ENCODE data around the gene CALML6.

Gene CALML6

DNA sequence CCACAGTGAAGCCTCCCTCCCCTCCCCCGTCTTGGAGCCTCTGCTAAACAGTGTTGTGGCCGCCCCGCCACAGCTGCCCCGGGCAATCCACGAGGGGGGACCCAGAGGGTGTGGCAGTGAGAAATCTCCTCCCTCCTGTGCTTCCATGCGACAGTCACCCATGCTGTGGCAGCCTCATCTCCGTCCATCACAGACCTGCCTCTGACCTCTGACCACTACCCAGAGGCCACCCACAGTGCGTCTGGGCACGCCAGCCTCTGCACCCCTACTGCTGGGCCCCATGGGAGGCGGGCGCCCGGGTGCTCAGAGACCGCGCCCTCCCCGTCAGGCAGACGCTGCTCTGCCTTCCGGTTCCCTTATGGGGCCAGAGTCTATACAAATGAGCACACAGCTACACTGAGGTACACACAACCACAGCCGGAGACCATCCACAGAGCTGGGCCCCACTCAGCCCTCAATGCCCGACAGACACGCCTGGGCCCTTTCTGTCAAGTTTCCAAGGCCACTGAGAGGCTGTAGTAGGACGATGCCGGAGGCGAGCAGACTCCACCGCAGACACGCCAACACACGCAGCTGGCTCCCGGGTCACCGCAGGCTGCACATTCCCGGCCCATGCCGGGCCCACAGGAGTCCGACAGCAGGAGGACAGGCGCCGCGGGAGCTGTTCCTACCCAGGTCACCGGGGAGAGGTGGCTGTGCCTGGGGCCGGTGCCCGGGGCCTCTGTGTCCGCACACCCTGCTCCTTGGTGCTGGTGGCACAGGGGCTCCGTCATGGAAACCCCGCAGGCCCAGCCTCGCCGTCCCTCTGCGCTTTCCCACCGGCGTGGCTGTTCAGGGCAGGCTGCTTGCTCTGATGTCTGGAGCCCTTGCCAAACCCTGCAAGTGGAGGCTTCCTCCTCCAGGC lies 27.9 kb downstream of the CALML6 start:
- no peak for DNase-seq (ENCODE audit: low read depth)

DNA sequence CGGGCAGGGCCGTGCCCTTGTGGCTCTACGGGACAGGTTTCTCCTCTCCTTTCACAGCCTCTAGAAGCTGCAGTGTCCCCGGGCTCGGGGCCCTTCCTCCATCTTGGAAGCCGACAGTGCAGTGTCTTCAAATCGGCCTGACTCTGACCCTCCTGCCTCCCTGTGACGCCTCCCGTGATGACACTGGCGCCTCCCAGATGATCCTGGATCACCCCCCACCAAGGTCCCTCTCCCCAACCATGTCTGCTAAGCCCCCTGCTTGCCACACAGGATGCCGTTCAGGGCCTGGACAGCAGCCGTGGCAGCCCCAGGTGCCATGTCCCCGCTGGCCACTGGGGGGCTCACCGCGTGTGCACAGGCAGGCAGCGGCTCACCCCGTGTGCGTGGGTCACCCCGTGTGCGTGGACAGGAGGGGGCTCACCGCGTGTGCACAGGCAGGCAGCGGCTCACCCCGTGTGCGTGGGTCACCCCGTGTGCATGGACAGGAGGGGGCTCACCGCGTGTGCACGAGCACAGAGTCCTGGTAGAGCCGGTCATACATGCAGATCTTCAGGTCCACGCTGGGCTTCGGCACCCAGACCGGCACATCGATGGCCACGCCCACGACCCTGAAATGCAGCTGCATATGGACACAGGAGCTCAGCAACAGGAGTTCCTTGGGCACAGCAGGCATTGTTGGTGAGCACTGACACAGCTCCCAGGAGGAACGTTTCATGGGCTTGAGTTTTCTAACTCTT lies 28.9 kb downstream of the CALML6 start:
- peak; percentile 5 for DNase-seq (ENCODE audit: low read depth)

DNA sequence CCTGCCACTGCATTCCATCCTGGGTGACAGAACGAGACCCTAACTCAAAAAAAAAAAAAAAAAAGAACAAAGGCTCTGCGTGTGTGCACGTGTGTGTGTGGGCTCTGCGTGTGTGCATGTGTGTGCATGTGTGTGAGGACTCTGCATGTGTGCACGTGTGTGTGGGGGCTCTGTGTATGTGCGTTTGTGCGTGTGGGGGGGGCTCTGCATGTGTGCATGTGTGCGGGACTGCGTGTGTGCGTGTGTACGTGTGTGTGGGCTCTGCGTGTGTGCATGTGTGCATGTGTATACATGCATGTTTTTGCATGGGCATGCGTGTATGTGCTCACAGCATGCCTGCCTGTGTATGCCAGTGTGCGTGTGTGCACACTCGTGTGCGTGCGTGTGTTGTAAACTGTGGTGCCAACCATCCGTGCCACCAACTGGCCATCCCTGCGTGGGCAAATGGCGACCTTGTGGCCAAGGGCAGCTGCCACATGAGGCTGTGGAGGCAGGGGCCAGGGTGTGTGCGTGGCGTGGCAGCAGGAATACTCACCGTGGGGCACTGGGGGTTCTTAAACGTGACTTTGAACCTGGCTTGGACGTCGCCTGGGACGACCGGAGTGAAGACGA lies 30.8 kb downstream of the CALML6 start:
- no peak for DNase-seq (ENCODE audit: low read depth)

DNA sequence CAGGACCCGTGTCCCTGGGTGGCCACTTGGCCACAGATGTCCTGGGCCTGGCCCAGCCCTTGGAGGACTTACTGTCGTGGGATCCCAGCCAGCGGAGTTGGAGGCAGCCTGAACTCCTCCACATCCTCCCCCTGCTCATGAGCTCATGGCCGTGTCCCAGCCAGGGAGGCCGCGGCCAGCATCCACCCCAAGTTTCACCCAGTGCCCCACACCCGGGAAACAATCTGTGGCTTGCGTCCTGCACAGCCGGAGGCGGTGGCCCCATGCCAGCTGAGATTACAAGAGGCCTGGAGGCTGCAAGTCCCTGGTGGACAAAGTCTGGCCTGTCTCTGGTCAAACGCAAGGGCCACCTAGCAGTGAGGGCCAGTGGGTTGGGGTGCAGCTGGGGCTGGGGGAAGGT lies 31.5 kb downstream of the CALML6 start:
- DNase-seq (ENCODE audit: low read depth) = no peak

DNA sequence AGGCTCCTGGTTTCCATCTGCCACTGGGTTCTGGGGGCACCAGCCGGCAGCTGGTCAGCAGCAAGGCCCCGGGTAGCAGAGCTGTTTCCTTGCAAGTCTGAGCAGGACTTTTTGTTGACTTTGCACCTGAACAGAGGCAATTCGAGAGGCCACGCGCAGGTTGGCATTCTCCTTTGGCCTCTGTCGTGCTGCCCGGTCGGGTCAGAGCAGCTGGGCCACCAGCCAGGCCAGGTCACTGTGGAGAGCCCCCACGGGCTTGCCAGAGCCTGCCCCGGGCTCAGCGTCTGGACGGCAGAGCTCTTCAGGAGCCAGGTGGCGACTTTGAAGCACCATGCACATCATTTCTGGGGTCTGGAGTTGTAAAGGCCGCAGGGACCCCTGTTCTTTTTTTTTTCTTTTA lies 32.4 kb downstream of the CALML6 start:
- DNase-seq (ENCODE audit: low read depth) = no peak

DNA sequence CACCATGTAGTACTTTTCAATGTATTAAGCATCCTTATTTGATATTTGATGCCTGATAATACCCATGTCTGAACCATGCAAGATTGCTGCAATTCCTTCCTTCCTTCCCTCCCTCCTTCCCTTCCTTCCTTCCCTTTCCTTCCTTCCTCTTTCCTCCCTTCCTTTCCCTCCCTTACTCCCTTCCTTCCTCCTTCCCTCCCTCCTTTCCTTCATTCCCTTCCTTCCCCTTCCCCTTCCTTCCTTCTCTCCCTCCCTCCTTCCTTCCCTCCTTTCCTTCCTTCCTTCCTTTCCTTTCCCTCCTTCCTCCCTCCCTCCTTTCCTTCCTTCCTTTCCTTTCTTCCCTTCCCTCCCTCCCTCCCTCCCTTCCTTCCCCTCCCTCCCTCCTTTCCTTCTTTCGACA lies 33.7 kb downstream of the CALML6 start:
- no peak for DNase-seq (ENCODE audit: low read depth)

DNA sequence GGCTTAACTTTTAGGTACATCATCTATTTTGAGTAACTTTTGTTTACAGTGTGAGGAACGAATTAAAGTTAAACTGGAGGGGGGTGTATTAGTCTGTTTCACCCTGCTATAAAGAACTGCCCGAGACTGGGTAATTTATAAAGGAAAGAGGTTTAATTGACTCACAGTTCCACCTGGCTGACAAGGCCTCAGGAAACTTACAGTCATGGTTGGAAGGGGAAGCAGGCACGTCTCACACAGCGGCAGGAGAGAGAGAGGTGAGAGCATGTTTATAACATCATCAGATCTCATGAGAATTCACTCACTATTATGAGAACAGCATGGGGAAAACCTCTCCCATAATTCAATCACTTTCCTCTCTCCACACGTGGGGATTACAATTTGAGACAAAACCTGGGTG lies 35.9 kb downstream of the CALML6 start:
- no peak for DNase-seq (ENCODE audit: low read depth)

DNA sequence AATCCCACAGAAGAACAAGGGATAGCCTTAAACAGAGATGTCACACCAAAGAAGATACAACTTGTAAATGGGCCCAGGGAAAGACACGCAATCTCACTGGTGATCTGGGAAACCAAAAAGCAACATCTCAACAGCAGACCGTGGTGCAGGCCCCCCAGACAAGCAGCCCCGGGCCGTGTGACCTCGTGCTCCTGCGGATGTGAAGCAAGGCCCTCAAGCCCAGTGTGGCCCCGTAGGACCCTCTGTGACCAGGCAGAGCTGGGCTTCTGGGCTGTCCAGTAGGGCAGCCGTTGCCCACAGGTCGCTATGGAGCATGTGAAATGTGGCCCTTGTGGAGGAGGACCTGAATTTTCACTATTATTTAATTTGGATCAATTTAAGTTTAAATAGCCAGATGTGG lies 39.0 kb downstream of the CALML6 start:
- no peak for DNase-seq (ENCODE audit: low read depth)

DNA sequence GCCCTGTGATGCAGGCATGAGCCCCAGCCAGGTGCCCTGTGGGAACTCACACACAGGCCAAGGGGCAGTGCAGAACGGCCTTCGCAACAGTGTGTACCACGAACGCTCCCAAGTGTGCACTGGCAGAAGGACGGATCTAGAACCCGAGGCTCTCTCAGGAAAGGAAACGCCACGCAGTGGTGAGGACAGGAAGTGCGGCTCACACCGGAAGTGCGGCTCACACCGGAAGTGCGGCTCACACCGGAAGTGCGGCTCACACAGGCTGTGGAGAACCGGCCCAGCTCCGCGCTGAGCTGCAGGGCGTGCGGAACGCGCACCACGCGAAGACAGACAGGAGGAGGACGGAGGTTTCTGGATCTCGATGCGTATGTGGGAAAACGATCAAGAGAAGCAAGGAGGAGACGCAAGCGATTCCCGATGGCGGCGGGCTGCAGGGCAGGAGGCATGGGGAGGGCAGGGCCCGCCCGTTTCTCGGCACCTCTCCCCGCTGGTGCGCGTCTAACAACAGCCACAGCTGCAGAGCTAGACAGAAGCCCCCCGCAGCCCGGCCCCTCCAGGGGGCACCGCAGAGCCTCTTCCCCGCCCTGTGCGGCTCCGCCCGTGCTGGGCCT lies 39.9 kb downstream of the CALML6 start:
- DNase-seq (ENCODE audit: low read depth) = no peak

DNA sequence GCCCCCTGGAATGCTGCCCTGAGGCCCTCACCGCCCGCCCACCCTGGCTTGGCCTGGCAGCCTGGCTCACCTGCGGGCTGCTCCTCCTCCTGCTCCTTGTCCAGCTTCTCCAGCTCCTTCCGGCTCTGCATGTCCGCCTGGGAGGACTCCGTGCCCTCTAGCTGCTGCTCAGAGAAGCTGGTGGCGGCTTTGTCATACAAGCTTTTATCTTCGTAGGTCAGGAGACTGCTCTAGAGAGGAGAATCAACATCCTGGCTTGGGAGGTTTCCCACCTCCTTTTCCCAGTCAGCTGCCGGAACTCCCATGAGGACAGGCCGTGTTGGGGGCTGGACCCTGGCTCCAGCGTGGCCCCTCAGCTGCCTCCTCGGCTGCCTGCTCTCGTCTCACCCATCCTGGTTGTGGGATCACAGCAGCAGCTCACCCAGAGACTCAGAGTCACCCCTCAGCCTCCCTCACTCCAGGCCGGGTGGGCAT lies 40.6 kb downstream of the CALML6 start:
- no peak for DNase-seq (ENCODE audit: low read depth)

DNA sequence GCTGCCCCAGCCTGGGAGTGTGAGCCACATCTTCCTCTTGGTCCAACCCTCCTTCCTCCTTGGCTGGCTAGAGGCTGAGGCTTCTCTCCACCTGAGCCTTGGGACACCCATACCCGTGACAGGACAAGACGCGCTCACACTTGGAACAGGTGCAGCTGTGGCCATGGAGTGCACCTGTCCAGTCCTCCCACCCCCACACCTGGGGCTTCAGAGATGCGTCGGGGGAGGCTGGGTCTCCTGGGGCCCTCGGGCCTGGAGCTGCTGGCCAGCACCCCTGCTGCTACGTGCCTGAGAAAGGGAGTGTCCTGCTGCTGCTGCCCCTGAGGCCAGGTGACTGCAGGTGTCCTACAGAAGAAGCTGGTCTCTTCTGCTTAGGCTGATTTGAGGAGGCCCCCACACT lies 41.0 kb downstream of the CALML6 start:
- DNase-seq (ENCODE audit: low read depth) = no peak

DNA sequence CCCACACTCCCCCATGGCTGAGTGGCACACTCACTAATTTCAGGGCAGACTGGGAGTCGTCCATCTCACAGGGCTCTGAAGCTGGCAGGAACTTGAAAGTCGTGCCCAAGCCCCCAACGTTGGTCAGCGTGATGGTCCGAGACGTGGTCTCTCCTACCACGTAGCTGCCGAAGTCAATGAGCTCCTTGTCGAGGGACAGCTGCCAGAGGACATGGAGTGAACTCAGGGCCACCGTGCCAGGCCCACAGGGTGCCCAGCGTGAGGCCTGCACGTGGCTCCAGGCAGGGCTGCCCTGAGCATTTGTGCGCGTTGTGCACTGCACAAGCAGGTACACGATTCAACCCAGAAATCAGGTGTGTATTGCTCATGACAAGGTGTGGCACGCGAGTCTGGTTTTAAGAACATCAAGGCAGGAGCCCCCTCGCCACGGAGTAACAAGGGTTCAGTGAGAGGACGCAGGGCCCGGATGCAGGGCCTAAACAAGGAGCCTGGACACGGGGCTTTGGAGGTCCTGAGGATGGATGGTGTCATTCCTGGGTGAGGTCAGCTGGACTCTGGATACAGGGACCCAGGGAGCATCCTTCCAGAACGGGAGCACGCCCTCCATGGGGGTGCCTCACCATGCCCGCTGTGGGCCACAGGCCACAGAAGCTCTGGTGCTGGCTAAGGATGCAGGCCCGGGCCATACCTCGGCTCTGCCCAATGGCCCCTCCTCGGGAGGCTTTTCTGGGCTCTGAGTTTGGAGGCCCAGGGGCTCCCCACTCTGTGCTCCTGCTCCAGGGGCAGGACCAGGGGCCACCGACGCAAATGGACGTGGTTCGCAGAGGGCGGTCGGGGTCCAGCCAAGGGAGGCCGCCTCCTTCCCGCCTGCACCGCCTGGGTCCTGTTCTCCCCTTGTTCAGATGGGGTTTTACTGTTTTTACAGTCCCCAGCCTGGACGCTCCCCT lies 41.8 kb downstream of the CALML6 start:
- DNase-seq (ENCODE audit: low read depth) = no peak

DNA sequence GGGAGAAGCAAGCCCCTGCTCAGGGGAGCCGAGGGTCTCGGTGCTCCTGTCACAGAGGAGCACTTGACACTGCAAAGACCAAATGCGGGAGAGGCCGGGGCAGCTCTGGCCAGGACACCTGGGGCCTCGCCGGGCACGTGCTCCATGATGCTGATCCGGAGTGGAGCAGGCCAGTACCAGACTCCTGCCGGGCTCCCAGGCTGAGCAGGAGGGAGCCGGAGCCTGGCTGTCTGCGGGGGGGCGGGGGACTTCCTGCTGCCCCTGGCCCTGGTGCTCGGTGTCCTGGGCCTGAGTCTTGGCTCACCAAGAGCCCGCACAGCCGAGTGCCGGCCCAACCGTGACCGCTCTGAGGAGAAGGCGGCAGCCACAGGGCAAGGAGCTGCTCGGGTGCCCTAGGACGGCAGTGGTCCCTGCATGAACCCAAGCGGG lies 42.5 kb downstream of the CALML6 start:
- DNase-seq (ENCODE audit: low read depth) = no peak

DNA sequence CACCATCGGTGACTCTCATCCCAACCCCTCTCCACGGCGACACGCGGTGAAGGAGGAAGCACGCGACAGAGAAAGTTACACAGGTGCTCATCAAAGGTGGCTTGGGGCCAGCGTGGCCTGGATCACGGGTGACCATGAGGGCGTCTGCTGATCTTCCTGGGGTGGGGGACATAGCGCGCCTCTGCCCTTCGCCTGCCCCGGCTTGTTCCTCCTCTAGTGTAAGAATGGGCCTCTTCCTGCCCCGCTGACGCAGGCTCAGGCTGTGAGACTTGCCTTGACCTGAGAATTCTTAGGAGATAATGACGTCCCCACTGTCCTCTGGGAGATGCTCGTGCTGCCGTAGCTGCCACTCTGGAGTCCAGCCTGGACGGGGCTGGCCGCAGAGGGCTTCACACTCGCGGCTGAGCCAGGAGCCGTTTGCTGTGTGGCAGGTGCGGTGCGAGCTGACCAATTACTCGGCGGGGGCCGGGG lies 43.0 kb downstream of the CALML6 start:
- DNase-seq (ENCODE audit: low read depth) = no peak

DNA sequence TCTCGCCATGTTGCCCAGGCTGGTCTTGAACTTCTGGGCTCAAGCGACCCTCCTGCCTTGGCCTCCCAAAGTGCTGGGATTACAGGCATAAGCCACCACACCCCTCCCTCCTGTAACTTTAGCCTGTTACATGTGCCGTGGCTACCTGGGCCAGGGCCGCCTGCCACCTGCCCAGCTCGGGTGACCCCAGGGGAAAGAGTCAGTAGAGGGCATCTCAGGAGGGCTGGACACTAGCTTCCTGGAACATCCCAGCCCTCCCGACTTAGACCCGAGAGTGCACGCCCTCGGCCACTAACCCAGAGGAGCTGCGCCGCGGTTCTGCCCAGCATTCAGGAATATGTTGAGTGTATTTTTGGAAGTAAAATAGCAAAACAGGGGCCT lies 44.4 kb downstream of the CALML6 start:
- no peak for DNase-seq (ENCODE audit: low read depth)

DNA sequence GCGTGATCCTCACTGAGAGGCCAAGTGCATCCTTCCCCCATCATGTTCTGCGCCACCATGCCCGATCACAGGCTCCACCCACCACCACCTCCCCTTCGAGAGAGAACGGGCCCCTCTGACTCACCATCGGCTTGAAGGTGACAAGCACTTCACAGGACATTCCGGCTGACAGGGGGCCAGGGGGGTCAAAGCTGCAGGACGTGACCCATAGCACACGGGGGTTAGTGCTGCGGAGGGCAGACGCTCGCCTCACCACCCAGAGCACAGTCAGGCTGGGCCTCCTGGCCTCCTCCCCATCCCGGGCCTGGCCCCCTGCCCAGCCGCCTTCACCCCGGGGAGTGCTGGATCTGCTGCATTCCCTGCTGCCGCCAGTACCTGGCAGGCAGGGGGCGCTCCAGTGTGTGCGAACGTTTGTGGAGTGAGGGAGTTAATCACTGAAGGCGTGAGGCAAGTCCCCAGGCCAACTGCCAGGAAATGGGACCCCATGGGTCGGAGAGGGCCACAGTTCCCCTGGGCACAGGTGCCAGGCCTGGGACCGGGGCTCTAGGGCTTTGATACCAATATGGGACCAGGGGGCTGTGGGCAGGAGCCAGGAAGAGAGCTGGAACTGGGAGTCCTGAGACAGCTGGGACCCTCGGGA lies 44.9 kb downstream of the CALML6 start:
- DNase-seq (ENCODE audit: low read depth) = no peak

DNA sequence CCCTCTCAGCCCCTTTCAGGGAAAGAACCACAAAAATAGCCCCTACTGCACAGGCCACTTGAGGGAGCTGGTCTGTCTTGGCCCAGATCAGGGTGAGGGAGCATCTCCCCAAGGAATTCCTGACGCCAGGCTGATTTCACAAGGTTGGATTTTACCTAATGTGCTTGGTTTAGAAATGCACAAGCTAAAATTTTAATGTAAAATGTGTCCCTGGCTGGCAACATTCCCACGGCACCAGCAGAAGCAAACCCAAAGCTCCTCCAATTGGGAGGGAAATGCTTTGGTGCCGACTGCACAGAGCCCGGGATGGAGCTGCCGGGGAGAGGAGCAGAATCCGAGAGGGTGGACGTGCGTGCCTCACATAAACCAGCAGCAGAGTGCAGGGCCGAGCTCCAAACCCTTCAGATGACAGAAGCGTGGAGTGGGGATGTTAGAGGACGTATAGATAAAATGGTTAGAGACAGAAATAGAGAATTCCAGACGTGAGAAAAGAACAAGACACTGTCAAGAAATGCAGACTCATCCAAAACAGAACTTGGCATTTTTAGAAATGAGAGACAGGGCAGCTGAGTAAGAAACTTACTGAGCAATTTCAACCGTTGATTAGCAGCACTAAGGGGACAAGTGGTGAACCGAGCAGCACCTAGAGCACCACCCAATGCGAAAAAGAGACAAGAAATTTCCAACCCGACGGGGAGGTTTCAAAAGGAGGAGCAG lies 45.6 kb downstream of the CALML6 start:
- no peak for DNase-seq (ENCODE audit: low read depth)

DNA sequence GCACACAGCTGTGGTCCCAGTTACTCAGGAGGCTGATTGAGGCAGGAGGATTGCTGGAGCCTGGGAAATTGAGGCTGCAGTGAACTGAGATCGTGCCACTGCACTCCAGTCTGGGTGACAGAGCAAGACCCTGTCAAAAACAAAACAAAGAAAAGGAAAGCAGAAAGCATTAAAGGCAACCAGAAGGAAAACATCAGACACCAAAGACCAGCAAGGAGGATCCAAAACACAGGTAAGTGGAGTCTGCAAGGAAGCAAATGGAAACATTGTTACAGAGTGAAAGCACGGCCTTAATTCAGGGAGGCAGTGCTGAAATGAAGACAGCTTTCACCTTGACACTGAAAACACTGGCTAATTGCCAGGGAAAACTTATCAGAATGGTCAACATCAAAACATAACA lies 47.7 kb downstream of the CALML6 start:
- DNase-seq (ENCODE audit: low read depth) = no peak

DNA sequence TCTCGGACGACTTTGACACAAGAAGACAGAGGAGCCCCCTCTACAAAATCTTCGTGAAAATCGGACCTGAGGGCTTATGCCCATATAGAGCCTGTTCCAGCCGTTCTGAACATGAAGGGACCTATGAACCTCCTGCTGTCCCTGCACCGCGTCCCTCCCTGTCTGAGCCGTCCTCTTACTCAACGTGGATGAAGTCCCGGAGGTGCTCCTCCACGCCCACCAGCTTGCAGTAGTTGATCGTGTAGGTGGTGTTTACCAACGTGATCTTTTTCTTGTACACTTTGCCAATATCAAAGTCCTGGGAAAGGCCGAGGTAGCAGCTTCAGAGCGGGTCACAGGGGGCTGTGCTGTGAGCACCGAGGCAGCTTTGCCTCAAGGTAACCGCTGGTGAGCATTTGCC lies 48.5 kb downstream of the CALML6 start:
- no peak for DNase-seq (ENCODE audit: low read depth)

DNA sequence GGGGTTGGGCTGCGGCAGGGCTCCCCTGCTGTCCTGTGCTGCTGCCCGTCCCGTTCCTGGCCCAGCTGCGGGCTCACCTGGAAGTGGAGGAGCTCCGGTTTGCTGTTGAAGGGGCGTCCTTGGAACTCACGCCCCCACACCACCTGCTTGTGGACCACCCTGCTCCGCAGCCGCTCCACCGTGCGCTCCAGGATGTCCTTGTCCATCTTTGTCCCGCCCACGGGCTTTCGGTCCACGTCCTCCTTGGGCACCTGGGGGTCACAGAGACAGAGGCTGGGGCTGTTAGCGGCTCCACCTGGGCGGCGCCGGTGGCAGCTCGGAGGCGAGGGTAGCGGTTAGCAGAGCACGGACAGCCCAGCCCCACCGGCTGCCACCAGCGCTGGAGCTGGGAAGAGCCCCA lies 49.8 kb downstream of the CALML6 start:
- no peak for DNase-seq (ENCODE audit: low read depth)
